ENCODE measurements around the gene PARD3B. TPM values are rescaled to one million over a fixed set of nuclear protein-coding genes. Genes with fewer than 3 reads are reported as not detected.

PARD3B gene
- total and polyA plus RNA-seq, 2 of the 13 experiments (the other 11 are each of a cell fraction or from before 2014, with no cell fraction given) = 0.71 to 2.3 TPM

- TF ChIP-seq CEBPZ (IDR thresholded peaks at IDR 0.05; ENCODE audit: low read length) (no peak), MLXIP (CRISPR knock-in tag; IDR thresholded peaks at IDR 0.05; ENCODE audit: borderline replicate concordance) (no peak), CREM (IDR thresholded peaks at IDR 0.05) (no peak), CREM (CRISPR knock-in tag; IDR thresholded peaks at IDR 0.05) (no peak), THAP11 (CRISPR knock-in tag; IDR thresholded peaks at IDR 0.05) (no peak)
These were observed 181.6 kb downstream of the PARD3B start (continued) for GRCh38 chr2:204726831-204727230.

- no peaks in the 10 kb centered on the region for H3K27me3 ChIP-seq (ENCODE audit: control insufficient read depth in 1 of 2, insufficient read depth in 2 of 2, low read length in 2 of 2)
- POLR2A ChIA-PET = no interaction called here
- CTCF ChIA-PET (ENCODE audit: low intra/inter-chr PET ratio, low total read pairs) = no interaction called here
- no peak for FAIRE-seq
- no peaks in the 10 kb centered on the region for H3K36me3 ChIP-seq (replicated peaks in 1 of 2; ENCODE audit: control insufficient read depth in 1 of 2, insufficient read depth in 2 of 2, low read length in 2 of 2)
- no peaks in the 10 kb centered on the region for H4K20me1 ChIP-seq (ENCODE audit: insufficient read depth, low read length)
- H3K9ac ChIP-seq (ENCODE audit: insufficient read depth, low read depth, low read length) = no peak overlapping the region
- in situ Hi-C loops (cut with HindIII; ENCODE audit: extremely low pct_ligation_motif_present, low pct_unique_long_range_greater_than_20kb) = no loop called here
- DNase-seq (ENCODE audit: low spot score) = no peak
- H3K4me3 ChIP-seq (replicated peaks in 1 of 3; ENCODE audit: insufficient read depth in 1 of 3, low read depth in 2 of 3, low read length in 3 of 3) = no peak overlapping the region
- no peak overlapping the region for H3K27ac ChIP-seq (ENCODE audit: extremely low read length, insufficient read depth, low read length)
- 42% methylated on average over 3 of the region's 3 CpGs for WGBS (ENCODE audit: low lambda C conversion rate)
- no peak for ATAC-seq
- intact Hi-C loops (cut with micrococcal nuclease; ENCODE audit: unreplicated experiment) = no loop called here
- peaks cover 90% of the 10 kb centered on the region for H3K9me3 ChIP-seq (ENCODE audit: low read length)
- no TSS peak for BruUV-seq (replicated peaks)
- no peaks in the 10 kb centered on the region for H3K4me1 ChIP-seq (ENCODE audit: insufficient read depth, low read length)
- no peaks in the 10 kb centered on the region for H3K79me2 ChIP-seq (ENCODE audit: insufficient read depth, low read length)
- H3K4me2 ChIP-seq (ENCODE audit: low read depth, low read length) = no peak overlapping the region
- no peak overlapping the region for H2AFZ ChIP-seq (ENCODE audit: low read length)
- TF ChIP-seq RAD51 (IDR thresholded peaks at IDR 0.05; ENCODE audit: borderline replicate concordance) (no peak), ZNF782 (CRISPR knock-in tag; IDR thresholded peaks at IDR 0.05; ENCODE audit: borderline replicate concordance) (no peak), GLI4 (CRISPR knock-in tag; IDR thresholded peaks at IDR 0.05; ENCODE audit: borderline replicate concordance) (no peak), FOXM1 (CRISPR knock-in tag; IDR thresholded peaks at IDR 0.05) (no peak), ZBTB38 (CRISPR knock-in tag; IDR thresholded peaks at IDR 0.05) (no peak)
- TF ChIP-seq, protein P1, sequence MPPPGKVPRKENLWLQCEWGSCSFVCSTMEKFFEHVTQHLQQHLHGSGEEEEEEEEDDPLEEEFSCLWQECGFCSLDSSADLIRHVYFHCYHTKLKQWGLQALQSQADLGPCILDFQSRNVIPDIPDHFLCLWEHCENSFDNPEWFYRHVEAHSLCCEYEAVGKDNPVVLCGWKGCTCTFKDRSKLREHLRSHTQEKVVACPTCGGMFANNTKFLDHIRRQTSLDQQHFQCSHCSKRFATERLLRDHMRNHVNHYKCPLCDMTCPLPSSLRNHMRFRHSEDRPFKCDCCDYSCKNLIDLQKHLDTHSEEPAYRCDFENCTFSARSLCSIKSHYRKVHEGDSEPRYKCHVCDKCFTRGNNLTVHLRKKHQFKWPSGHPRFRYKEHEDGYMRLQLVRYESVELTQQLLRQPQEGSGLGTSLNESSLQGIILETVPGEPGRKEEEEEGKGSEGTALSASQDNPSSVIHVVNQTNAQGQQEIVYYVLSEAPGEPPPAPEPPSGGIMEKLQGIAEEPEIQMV (CRISPR knock-in tag; IDR thresholded peaks at IDR 0.05; ENCODE audit: low read depth) = no peak
- TF ChIP-seq, protein P2, sequence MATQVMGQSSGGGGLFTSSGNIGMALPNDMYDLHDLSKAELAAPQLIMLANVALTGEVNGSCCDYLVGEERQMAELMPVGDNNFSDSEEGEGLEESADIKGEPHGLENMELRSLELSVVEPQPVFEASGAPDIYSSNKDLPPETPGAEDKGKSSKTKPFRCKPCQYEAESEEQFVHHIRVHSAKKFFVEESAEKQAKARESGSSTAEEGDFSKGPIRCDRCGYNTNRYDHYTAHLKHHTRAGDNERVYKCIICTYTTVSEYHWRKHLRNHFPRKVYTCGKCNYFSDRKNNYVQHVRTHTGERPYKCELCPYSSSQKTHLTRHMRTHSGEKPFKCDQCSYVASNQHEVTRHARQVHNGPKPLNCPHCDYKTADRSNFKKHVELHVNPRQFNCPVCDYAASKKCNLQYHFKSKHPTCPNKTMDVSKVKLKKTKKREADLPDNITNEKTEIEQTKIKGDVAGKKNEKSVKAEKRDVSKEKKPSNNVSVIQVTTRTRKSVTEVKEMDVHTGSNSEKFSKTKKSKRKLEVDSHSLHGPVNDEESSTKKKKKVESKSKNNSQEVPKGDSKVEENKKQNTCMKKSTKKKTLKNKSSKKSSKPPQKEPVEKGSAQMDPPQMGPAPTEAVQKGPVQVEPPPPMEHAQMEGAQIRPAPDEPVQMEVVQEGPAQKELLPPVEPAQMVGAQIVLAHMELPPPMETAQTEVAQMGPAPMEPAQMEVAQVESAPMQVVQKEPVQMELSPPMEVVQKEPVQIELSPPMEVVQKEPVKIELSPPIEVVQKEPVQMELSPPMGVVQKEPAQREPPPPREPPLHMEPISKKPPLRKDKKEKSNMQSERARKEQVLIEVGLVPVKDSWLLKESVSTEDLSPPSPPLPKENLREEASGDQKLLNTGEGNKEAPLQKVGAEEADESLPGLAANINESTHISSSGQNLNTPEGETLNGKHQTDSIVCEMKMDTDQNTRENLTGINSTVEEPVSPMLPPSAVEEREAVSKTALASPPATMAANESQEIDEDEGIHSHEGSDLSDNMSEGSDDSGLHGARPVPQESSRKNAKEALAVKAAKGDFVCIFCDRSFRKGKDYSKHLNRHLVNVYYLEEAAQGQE (IDR thresholded peaks at IDR 0.05; ENCODE audit: borderline replicate concordance in 1 of 2, low read depth in 1 of 2, low read length in 2 of 2) = no peak
These were observed 182.1 kb downstream of the PARD3B start for GRCh38 chr2:204727368-204727767.

Measured in HepG2 (cell line).